ENCODE measurements around the gene TNFRSF1B.

TNFRSF1B gene

GRCh38 chr1:12251442-12251841, 84.7 kb downstream of the TNFRSF1B start:
- Mint-ChIP-seq H3K4me1 (peaks cover 6% of the 10 kb centered on the region), H3K36me3 (peaks cover 95% of the 10 kb centered on the region)
- ATAC-seq, result no peak

GRCh38 chr1:12255913-12256312, 89.1 kb downstream of the TNFRSF1B start:
- H3K9me3 Mint-ChIP-seq, result no peaks in the 10 kb centered on the region
- no peak for ATAC-seq
- no peak overlapping the region for H3K27ac Mint-ChIP-seq

More at GRCh38 chr1:12251442-12251841, 84.7 kb downstream of the TNFRSF1B start:
- no peak for DNase-seq (ENCODE audit: low spot score in 2 of 2)
- H3K9me3 Mint-ChIP-seq, result no peaks in the 10 kb centered on the region
- H3K27ac Mint-ChIP-seq, result no peak overlapping the region
- no peak overlapping the region for H3K4me3 Mint-ChIP-seq

GRCh38 chr1:12258272-12258671, 91.5 kb downstream of the TNFRSF1B start:
- no peak for DNase-seq (ENCODE audit: low spot score in 2 of 2)
- Mint-ChIP-seq H3K36me3 (peaks cover 98% of the 10 kb centered on the region), H3K27ac (no peak overlapping the region), H3K4me3 (no peak overlapping the region), H3K4me1 (no peaks in the 10 kb centered on the region), H3K9me3 (no peaks in the 10 kb centered on the region)
- no peak for ATAC-seq

More at GRCh38 chr1:12255913-12256312, 89.1 kb downstream of the TNFRSF1B start:
- Mint-ChIP-seq H3K36me3 (peaks cover 97% of the 10 kb centered on the region), H3K4me3 (no peak overlapping the region), H3K4me1 (peaks cover 6% of the 10 kb centered on the region)
- DNase-seq (ENCODE audit: low spot score in 2 of 2), result no peak
